ENCODE measurements around the gene RGS16.

The RGS16 gene

GRCh38 chr1:182616130-182617013 is 12.2 kb upstream of the RGS16 start (continued):
- TF ChIP-seq CTCF (tag by site-specific recombination; IDR thresholded peaks at IDR 0.05) (0 out of 2 replicates have a peak, but pooled peaks have one; percentile 28), KLF8 (tag by site-specific recombination; IDR thresholded peaks at IDR 0.05) (peak; percentile 82; the same call in 1 of the 2 replicates), ZNF585B (tag by site-specific recombination; IDR thresholded peaks at IDR 0.05) (no peak), ZBTB17 (tag by site-specific recombination; IDR thresholded peaks at IDR 0.05) (peak; percentile 91), OVOL3 (tag by site-specific recombination; IDR thresholded peaks at IDR 0.05) (peak; percentile 78; the same call in 1 of the 2 replicates), MZF1 (tag by site-specific recombination; IDR thresholded peaks at IDR 0.05; ENCODE audit: borderline replicate concordance) (peak; percentile 68; the same call in 1 of the 2 replicates), ZNF785 (tag by site-specific recombination; IDR thresholded peaks at IDR 0.05) (0 out of 2 replicates have a peak, but pooled peaks have one; percentile 88), SP7 (tag by site-specific recombination; IDR thresholded peaks at IDR 0.05) (peak; percentile 98), GFI1B (tag by site-specific recombination; IDR thresholded peaks at IDR 0.05) (peak; percentile 82), ZNF488 (tag by site-specific recombination; IDR thresholded peaks at IDR 0.05) (peak; percentile 72; the same call in 1 of the 2 replicates), OSR2 (tag by site-specific recombination; IDR thresholded peaks at IDR 0.05) (peak; percentile 99)

DNA sequence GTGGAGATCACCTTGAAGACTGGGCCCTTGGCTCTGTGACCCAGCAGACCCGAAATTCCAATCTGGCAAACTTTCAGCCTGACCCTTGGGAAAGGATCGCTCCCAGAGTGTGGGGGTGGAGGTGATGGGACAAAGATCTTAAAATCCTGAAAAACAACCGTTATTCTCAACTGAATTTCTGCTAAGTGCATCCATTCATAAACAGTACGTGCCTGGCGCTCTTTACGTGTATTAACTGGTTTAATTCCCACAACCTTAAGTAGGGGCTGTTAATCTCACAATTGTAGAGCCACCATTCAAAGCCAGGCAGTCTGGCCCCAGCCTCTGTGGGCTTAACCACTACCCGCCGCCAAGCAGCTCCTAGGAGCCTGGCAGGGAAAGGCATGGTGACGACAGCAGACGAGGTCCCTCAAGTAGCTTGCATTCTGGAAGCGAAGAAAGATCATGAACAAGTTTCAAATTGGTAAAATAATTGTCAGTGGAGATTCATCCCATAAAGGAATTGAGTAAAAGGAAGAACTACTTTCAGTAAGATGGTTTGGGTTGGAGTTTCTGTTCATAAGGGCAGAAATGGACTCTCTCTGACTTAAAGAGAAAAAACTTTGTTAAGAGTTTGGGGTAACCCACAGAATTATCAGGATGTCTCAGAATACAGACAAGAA is 11.4 kb upstream of the RGS16 start:
- no peaks in the 10 kb centered on the region for H3K9me3 ChIP-seq (ENCODE audit: control insufficient read depth, insufficient read depth, low read depth, low read length)
- H3K4me3 ChIP-seq (ENCODE audit: low read depth, low read length) = peak overlapping the region; percentile 43
- H3K27ac ChIP-seq (ENCODE audit: extremely low read depth, low read depth, low read length) = peak overlapping the region; percentile 98
- H3K36me3 ChIP-seq (ENCODE audit: control insufficient read depth in 2 of 2, insufficient read depth in 1 of 2, low read length in 2 of 2) = no peaks in the 10 kb centered on the region
- CTCF ChIA-PET = interaction anchor here (0.6 to 6.1 kb wide), 7 partner anchors 11 to 171 kb away, joined by 3 to 41 read pairs (median 6); no protein-coding TSS in a partner anchor
- peaks cover 34% of the 10 kb centered on the region for H3K4me1 ChIP-seq (ENCODE audit: control insufficient read depth, insufficient read depth, low read length)
- POLR2A ChIA-PET = interaction anchor here (1.0 to 2.5 kb wide), 6 partner anchors 9 to 167 kb away, joined by 3 to 11 read pairs (median 4); partner anchors contain the start of gene RGS16
- TF ChIP-seq HOXA7 (CRISPR knock-in tag; IDR thresholded peaks at IDR 0.05; ENCODE audit: borderline replicate concordance) (no peak), ZNF677 (tag by site-specific recombination; IDR thresholded peaks at IDR 0.05) (no peak), SP3 (tag by site-specific recombination; IDR thresholded peaks at IDR 0.05) (no peak), IKZF3 (tag by site-specific recombination; IDR thresholded peaks at IDR 0.05) (peak; percentile 76; the same call in 1 of the 2 replicates), ZNF174 (tag by site-specific recombination; IDR thresholded peaks at IDR 0.05) (no peak), ZNF76 (tag by site-specific recombination; IDR thresholded peaks at IDR 0.05; ENCODE audit: borderline replicate concordance, low read depth) (peak; percentile 23; the same call in 1 of the 2 replicates), ZBTB44 (tag by site-specific recombination; IDR thresholded peaks at IDR 0.05) (peak; percentile 9; the same call in 1 of the 2 replicates), ZFHX2 (tag by site-specific recombination; conservative IDR thresholded peaks at IDR 0.05) (peak; percentile 40; the same call in 1 of the 2 replicates), ZNF558 (tag by site-specific recombination; IDR thresholded peaks at IDR 0.05) (0 out of 2 replicates have a peak, but pooled peaks have one; percentile 30), FEZF1 (tag by site-specific recombination; IDR thresholded peaks at IDR 0.05) (peak; percentile 73; the same call in 1 of the 2 replicates), ZFP37 (tag by site-specific recombination; IDR thresholded peaks at IDR 0.05) (0 out of 2 replicates have a peak, but pooled peaks have one; percentile 13)
- TF ChIP-seq, protein P1, sequence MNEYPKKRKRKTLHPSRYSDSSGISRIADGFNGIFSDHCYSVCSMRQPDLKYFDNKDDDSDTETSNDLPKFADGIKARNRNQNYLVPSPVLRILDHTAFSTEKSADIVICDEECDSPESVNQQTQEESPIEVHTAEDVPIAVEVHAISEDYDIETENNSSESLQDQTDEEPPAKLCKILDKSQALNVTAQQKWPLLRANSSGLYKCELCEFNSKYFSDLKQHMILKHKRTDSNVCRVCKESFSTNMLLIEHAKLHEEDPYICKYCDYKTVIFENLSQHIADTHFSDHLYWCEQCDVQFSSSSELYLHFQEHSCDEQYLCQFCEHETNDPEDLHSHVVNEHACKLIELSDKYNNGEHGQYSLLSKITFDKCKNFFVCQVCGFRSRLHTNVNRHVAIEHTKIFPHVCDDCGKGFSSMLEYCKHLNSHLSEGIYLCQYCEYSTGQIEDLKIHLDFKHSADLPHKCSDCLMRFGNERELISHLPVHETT (tag by site-specific recombination; IDR thresholded peaks at IDR 0.05) = peak; percentile 40; the same call in 1 of the 2 replicates
- TF ChIP-seq, protein P2, sequence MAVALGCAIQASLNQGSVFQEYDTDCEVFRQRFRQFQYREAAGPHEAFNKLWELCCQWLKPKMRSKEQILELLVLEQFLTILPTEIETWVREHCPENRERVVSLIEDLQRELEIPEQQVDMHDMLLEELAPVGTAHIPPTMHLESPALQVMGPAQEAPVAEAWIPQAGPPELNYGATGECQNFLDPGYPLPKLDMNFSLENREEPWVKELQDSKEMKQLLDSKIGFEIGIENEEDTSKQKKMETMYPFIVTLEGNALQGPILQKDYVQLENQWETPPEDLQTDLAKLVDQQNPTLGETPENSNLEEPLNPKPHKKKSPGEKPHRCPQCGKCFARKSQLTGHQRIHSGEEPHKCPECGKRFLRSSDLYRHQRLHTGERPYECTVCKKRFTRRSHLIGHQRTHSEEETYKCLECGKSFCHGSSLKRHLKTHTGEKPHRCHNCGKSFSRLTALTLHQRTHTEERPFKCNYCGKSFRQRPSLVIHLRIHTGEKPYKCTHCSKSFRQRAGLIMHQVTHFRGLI (tag by site-specific recombination; IDR thresholded peaks at IDR 0.05) = peak; percentile 9; the same call in 1 of the 2 replicates

All from HEK293 (cell line).